Measurements from ENCODE around the gene ZNF157.

ZNF157 gene

DNA sequence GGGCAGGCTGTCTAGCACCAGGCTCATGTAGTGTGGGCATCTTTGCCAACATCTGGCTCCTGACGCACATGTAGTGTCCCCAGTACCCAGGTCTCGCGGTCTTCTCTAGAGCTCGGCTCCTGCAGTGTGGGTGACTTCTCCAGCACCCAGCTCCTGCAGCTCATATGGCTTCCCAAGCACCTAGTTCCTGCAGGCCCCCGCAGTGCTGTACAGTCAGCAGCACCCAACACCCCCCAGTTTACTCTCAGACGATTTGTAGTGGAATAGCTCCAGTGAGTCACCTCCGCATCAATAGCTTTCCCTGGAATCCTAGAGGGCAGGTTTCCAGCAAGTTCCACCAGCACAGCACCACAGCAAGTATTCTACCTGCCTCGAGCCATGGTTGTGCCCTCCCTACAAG is 81.7 kb downstream of the ZNF157 start:
- peaks cover 26% of the 10 kb centered on the region; the same call in 1 of the 2 replicates for H3K36me3 ChIP-seq (ENCODE audit: low read length)
- no peaks in the 10 kb centered on the region for H3K79me2 ChIP-seq (ENCODE audit: insufficient read depth, low read length)
- no peaks in the 10 kb centered on the region for H3F3A ChIP-seq (ENCODE audit: insufficient read depth)
- H3K9me2 ChIP-seq (replicated peaks; ENCODE audit: insufficient read depth, low read length): no peaks in the 10 kb centered on the region
- H3K9ac ChIP-seq (ENCODE audit: low read length): no peak overlapping the region
- peaks cover 20% of the 10 kb centered on the region; the same call in 1 of the 2 replicates for H3K9me3 ChIP-seq (ENCODE audit: insufficient read depth, low read length)
- no peak overlapping the region for H2AFZ ChIP-seq (ENCODE audit: low read depth, low read length, severe bottlenecking)
- no peaks in the 10 kb centered on the region for H3K27me3 ChIP-seq (ENCODE audit: low read length)
- H3K4me3 ChIP-seq (ENCODE audit: insufficient read depth, low read length, poor library complexity, severe bottlenecking): no peak overlapping the region
- H4K20me1 ChIP-seq (ENCODE audit: low read depth, low read length): no peaks in the 10 kb centered on the region
- no peak overlapping the region for H3K27ac ChIP-seq (ENCODE audit: low read depth, low read length)
- no peak for TF ChIP-seq EZH2phosphoT487 (conservative IDR thresholded peaks at IDR 0.05; ENCODE audit: low read length)
- TF ChIP-seq, protein P1, sequence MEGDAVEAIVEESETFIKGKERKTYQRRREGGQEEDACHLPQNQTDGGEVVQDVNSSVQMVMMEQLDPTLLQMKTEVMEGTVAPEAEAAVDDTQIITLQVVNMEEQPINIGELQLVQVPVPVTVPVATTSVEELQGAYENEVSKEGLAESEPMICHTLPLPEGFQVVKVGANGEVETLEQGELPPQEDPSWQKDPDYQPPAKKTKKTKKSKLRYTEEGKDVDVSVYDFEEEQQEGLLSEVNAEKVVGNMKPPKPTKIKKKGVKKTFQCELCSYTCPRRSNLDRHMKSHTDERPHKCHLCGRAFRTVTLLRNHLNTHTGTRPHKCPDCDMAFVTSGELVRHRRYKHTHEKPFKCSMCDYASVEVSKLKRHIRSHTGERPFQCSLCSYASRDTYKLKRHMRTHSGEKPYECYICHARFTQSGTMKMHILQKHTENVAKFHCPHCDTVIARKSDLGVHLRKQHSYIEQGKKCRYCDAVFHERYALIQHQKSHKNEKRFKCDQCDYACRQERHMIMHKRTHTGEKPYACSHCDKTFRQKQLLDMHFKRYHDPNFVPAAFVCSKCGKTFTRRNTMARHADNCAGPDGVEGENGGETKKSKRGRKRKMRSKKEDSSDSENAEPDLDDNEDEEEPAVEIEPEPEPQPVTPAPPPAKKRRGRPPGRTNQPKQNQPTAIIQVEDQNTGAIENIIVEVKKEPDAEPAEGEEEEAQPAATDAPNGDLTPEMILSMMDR (IDR thresholded peaks at IDR 0.05; ENCODE audit: insufficient read depth, low read length, poor library complexity, severe bottlenecking): no peak
- no peak overlapping the region for H3K4me2 ChIP-seq (ENCODE audit: low read depth, low read length, poor library complexity, severe bottlenecking)

DNA sequence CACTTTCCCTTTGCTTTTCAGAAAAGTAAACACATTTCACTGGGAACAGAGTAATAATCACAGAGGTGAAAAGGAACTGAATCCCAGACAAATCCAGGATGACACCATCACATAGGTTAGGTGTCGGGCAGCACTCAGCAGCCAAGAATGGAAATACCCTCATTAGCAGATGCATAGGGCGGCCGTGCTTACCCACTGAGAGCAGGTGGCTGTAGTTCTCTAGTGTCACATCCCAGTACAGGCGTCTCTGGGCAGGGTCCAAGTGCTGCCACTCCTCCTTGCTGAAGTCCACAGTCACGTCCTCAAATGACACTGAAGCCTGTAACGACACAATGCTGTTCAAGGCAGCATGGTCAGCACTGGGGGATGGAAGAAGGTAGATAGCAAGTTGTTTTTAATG is 85.7 kb downstream of the ZNF157 start:
- H3K9me2 ChIP-seq (replicated peaks; ENCODE audit: insufficient read depth, low read length): no peaks in the 10 kb centered on the region
- no peaks in the 10 kb centered on the region for H3K27me3 ChIP-seq (ENCODE audit: low read length)
- H3K4me3 ChIP-seq (ENCODE audit: insufficient read depth, low read length, poor library complexity, severe bottlenecking): no peak overlapping the region
- no peaks in the 10 kb centered on the region for H3F3A ChIP-seq (ENCODE audit: insufficient read depth)
- no peaks in the 10 kb centered on the region for H3K79me2 ChIP-seq (ENCODE audit: insufficient read depth, low read length)
- peaks cover 5% of the 10 kb centered on the region; the same call in 1 of the 2 replicates for H3K36me3 ChIP-seq (ENCODE audit: low read length)
- no peaks in the 10 kb centered on the region for H3K9me3 ChIP-seq (ENCODE audit: insufficient read depth, low read length)
- no peak overlapping the region for H3K27ac ChIP-seq (ENCODE audit: low read depth, low read length)
- H4K20me1 ChIP-seq (ENCODE audit: low read depth, low read length): no peaks in the 10 kb centered on the region
- H2AFZ ChIP-seq (ENCODE audit: low read depth, low read length, severe bottlenecking): no peak overlapping the region
- no peak overlapping the region for H3K4me2 ChIP-seq (ENCODE audit: low read depth, low read length, poor library complexity, severe bottlenecking)
- no peak for TF ChIP-seq EZH2phosphoT487 (conservative IDR thresholded peaks at IDR 0.05; ENCODE audit: low read length)
- TF ChIP-seq, protein P1 (IDR thresholded peaks at IDR 0.05; ENCODE audit: insufficient read depth, low read length, poor library complexity, severe bottlenecking): no peak
- H3K9ac ChIP-seq (ENCODE audit: low read length): no peak overlapping the region

DNA sequence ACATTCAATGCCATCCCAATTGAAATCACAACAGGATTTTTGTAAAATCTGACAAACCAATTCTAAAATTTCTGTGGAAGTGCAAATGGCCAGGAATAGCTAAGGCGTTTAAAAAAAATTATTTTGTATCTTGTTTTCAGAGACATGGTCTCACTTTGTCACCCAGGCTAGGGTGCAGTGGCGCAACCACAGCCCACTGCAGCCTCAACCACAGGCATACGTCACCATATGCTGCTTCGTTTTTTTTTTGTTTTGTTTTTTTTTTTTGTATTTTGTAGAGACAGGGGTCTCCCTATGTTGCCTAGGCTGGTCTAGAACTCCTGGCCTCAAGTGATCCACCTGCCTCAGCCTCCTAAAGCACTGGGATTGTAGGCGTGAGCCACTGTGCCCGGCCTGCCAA is 88.2 kb downstream of the ZNF157 start:
- no peak overlapping the region for H3K9ac ChIP-seq (ENCODE audit: low read length)
- TF ChIP-seq EZH2phosphoT487 (conservative IDR thresholded peaks at IDR 0.05; ENCODE audit: low read length): no peak
- TF ChIP-seq, protein P1 (IDR thresholded peaks at IDR 0.05; ENCODE audit: insufficient read depth, low read length, poor library complexity, severe bottlenecking): no peak
- H3K27ac ChIP-seq (ENCODE audit: low read depth, low read length): no peak overlapping the region
- H3K4me3 ChIP-seq (ENCODE audit: insufficient read depth, low read length, poor library complexity, severe bottlenecking): no peak overlapping the region
- H3K9me3 ChIP-seq (ENCODE audit: insufficient read depth, low read length): no peaks in the 10 kb centered on the region
- no peak overlapping the region for H3K4me2 ChIP-seq (ENCODE audit: low read depth, low read length, poor library complexity, severe bottlenecking)
- H2AFZ ChIP-seq (ENCODE audit: low read depth, low read length, severe bottlenecking): no peak overlapping the region
- H3K79me2 ChIP-seq (ENCODE audit: insufficient read depth, low read length): no peaks in the 10 kb centered on the region
- no peaks in the 10 kb centered on the region for H3F3A ChIP-seq (ENCODE audit: insufficient read depth)
- H3K9me2 ChIP-seq (replicated peaks; ENCODE audit: insufficient read depth, low read length): no peaks in the 10 kb centered on the region
- H3K27me3 ChIP-seq (ENCODE audit: low read length): no peaks in the 10 kb centered on the region
- H3K36me3 ChIP-seq (ENCODE audit: low read length): 0 out of 2 replicates have a peak, but pooled peaks cover under 1% of the 10 kb centered on the region
- H4K20me1 ChIP-seq (ENCODE audit: low read depth, low read length): no peaks in the 10 kb centered on the region

All from SU-DHL-6 (cell line).